Endothelial cell of umbilical vein (primary cell): Measurements from ENCODE around the gene NEAT1.

Source experiments
- POLR2AphosphoS5 ChIP-seq: IDR thresholded peaks from 2 replicates; pipeline ENCODE4 v1.6.1; 2012; ENCODE audit warnings: low read depth, mild to moderate bottlenecking, control low read depth, low read length, moderate library complexity; ENCODE audit not compliant: insufficient read depth
- TF ChIP-seq, protein P1 (sequence below), 2 donors: IDR thresholded peaks; 1 replicate in 1 of 2; 2 replicates in 1 of 2; pipeline ENCODE4 v1.5.1; 2011; ENCODE audit warnings: low read length in 2 of 2, mild to moderate bottlenecking in 2 of 2, moderate library complexity in 2 of 2, control low read depth in 1 of 2, inconsistent platforms in 1 of 2, low read depth in 1 of 2; ENCODE audit not compliant: insufficient read depth in 1 of 2; ENCODE audit errors: extremely low read depth in 1 of 2

DNA sequence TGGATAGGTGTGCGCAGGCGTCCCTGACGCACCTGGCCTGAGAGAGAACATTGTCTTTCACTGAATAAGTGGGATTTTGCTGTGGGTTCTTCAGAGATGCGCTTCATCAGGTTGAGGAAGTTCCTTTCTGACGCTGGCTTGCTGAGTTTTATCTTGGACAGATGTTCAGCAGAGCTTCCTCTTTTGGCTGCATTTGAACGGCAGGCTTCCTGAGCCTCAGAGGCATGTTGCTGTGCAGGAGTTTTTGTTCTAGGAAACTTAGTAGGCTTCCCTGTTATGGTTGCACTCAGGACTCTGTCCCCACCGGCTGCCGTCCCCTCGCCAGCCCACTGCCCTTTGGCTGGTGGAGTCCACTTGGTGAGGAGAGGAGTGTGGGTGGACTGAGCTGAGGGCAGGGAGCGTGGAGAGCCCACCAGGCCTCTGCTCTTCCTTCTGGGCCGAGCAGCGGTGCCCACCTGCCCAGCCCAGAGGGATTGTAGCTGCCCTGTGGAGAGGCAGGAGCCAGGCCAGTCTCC, 18.9 kb upstream of the NEAT1 start:
- TF ChIP-seq, protein P1, sequence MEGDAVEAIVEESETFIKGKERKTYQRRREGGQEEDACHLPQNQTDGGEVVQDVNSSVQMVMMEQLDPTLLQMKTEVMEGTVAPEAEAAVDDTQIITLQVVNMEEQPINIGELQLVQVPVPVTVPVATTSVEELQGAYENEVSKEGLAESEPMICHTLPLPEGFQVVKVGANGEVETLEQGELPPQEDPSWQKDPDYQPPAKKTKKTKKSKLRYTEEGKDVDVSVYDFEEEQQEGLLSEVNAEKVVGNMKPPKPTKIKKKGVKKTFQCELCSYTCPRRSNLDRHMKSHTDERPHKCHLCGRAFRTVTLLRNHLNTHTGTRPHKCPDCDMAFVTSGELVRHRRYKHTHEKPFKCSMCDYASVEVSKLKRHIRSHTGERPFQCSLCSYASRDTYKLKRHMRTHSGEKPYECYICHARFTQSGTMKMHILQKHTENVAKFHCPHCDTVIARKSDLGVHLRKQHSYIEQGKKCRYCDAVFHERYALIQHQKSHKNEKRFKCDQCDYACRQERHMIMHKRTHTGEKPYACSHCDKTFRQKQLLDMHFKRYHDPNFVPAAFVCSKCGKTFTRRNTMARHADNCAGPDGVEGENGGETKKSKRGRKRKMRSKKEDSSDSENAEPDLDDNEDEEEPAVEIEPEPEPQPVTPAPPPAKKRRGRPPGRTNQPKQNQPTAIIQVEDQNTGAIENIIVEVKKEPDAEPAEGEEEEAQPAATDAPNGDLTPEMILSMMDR (IDR thresholded peaks at IDR 0.05; ENCODE audit: extremely low read depth in 1 of 2, insufficient read depth in 1 of 2, low read depth in 1 of 2, low read length in 2 of 2), result no peak
- TF ChIP-seq POLR2AphosphoS5, result no peak
